Measurements from ENCODE around the gene UQCRHL.
"Not testable (repeated sequence)": the region's sequence is repeated elsewhere in the genome, so short reads cannot be mapped to it uniquely, and the experiment has no call there.

The UQCRHL gene

DNA sequence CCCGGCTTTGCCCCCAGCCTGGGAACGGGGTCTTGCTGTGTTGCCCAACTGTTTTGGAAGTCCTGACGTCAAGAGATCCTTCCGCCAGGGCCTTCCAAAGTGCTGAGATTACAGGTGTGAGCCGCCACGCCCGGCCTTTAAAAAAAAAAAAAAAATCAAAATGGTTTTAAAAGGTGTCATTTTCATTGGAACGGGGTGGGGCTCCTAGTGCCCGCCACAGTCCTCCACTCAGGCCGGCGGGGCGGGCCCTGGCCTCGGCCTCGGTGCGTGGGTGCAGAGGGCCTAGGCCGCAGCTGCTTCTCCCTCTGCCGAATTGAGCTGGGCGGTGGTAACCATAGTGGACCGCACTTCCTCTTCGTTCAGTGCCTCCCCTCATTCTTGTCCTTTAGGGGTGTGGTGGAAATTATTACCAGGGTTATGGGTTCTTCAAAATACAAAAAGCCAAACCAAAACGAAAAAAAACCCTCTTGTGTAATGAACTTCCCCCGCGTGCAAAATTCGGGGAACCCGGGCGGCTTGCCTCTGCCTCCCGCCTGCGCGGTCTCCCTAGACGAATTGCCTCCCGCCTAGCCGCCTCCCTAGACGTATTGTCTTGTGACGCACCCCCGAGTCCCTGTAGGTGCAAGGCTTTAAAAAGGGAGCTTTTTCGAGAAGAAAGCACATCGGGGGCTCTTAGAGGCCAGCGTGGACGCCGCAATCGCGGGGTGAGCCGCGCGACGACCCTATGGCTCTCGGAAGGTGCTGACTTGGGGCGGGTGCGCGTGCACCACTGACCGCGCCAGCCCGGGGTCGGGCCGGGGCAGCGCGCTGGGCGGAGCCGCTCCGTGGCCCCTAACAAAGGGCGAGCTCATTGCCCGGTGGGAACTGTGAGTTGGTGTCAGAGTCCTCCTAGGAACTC lies 29.6 kb upstream of the UQCRHL start:
- Mint-ChIP-seq H3K27me3 (ENCODE audit: low read depth, poor library complexity) (peaks cover 8% of the 10 kb centered on the region), H3K9me3 (peaks cover 20% of the 10 kb centered on the region), H3K36me3 (ENCODE audit: low read depth) (peaks cover 16% of the 10 kb centered on the region), H3K4me1 (peaks cover 20% of the 10 kb centered on the region), H3K4me3 (peak overlapping the region; percentile 94), H3K27ac (no peak overlapping the region)
- DNase-seq: no peak
- TF ChIP-seq, protein P1, sequence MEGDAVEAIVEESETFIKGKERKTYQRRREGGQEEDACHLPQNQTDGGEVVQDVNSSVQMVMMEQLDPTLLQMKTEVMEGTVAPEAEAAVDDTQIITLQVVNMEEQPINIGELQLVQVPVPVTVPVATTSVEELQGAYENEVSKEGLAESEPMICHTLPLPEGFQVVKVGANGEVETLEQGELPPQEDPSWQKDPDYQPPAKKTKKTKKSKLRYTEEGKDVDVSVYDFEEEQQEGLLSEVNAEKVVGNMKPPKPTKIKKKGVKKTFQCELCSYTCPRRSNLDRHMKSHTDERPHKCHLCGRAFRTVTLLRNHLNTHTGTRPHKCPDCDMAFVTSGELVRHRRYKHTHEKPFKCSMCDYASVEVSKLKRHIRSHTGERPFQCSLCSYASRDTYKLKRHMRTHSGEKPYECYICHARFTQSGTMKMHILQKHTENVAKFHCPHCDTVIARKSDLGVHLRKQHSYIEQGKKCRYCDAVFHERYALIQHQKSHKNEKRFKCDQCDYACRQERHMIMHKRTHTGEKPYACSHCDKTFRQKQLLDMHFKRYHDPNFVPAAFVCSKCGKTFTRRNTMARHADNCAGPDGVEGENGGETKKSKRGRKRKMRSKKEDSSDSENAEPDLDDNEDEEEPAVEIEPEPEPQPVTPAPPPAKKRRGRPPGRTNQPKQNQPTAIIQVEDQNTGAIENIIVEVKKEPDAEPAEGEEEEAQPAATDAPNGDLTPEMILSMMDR (IDR thresholded peaks at IDR 0.05): no peak

DNA sequence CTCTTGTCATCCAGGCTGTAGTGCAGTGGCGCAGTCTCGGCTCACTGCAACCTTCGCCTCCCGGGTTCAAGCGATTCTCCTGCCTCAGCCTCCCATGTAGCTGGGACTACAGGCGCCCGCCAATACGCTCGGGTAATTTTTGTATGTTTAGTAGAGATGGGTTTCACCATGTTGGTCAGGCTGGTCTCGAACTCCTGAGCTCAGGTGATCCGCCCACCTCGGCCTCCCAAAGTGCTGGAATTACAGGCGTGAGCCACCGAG lies 29.0 kb upstream of the UQCRHL start:
- not testable (repeated sequence) for DNase-seq; H3K27ac Mint-ChIP-seq; H3K27me3 Mint-ChIP-seq (ENCODE audit: low read depth, poor library complexity)
- peaks cover 26% of the 10 kb centered on the region for H3K9me3 Mint-ChIP-seq
- peaks cover 22% of the 10 kb centered on the region for H3K36me3 Mint-ChIP-seq (ENCODE audit: low read depth)
- H3K4me3 Mint-ChIP-seq: peak overlapping the region; percentile 94
- H3K4me1 Mint-ChIP-seq: peaks cover 26% of the 10 kb centered on the region

DNA sequence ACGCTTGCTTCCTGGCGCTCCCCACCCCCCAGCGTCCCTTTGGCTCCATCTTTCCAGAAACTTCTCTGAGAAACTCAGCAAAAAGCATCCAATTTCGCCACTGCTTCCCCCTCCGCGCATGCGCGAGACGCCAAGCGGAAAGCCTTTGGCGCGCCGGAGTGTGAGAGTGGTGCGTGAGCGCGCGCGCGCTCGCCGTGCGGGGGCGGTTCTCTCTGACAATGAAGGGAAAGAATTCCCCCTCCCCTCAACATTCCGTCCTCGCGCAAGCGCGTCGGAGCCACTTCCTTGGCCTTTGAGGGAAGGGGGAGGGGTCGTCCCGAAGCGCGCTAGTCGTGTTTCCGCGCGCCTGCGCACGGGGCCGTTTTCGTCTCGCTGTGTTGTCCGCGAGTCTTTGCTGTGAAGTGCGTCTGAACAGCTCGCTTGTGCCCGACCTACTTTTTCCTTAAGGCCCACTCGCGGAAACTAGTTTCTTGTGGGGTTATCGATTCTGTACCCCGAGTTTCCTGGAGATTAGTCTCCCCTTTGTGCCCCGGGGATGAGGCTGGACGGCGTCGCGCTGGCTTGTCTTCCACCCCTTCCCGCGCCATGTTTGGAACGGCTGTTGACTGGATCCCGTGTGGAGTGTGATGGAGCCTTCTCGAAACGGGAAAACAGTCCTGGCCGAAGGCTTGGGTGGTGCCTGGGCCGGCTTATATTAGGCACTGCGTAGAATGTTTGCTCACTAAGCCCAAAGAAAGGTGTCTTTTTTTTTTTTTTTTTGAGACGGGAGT lies 28.5 kb upstream of the UQCRHL start:
- peak; percentile 98 for DNase-seq
- TF ChIP-seq, protein P1 (IDR thresholded peaks at IDR 0.05): no peak
- Mint-ChIP-seq H3K27ac (peak overlapping the region; percentile 100), H3K36me3 (ENCODE audit: low read depth) (peaks cover 22% of the 10 kb centered on the region), H3K9me3 (peaks cover 26% of the 10 kb centered on the region), H3K27me3 (ENCODE audit: low read depth, poor library complexity) (peaks cover 12% of the 10 kb centered on the region), H3K4me1 (peaks cover 29% of the 10 kb centered on the region), H3K4me3 (peak overlapping the region; percentile 94)

DNA sequence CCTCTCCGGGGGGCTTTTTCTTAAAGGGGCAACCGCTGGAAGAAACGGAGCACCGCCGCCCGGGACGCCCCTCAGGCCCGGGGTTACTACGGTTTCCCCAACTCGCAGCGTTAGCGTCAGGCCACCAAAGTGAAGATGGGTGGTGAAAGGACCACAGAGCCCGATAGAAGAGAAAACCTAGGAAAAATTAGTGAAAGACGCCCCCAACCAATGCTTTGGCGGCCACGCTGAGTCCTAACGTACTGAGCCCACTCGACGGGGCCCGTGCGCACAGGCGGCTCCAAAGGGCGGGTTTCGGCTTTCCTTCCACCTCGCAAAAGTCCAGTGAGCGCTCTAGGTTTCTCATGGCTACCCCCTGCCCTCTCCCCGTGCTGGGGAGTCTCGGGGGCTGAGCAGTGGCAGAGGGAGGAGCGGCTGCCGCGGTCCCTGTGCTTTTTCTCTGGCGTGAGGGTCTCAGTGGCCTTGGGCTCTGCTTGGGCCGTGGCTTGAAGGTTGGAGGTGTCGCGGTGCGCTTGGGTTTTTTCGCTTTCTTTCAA lies 27.8 kb upstream of the UQCRHL start:
- H3K36me3 Mint-ChIP-seq (ENCODE audit: low read depth): peaks cover 24% of the 10 kb centered on the region
- peaks cover 26% of the 10 kb centered on the region for H3K9me3 Mint-ChIP-seq
- TF ChIP-seq, protein P1 (IDR thresholded peaks at IDR 0.05): no peak
- H3K27ac Mint-ChIP-seq: peak overlapping the region; percentile 100
- peaks cover 35% of the 10 kb centered on the region for H3K4me1 Mint-ChIP-seq
- H3K4me3 Mint-ChIP-seq: peak overlapping the region; percentile 94
- H3K27me3 Mint-ChIP-seq (ENCODE audit: low read depth, poor library complexity): peaks cover 12% of the 10 kb centered on the region
- no peak for DNase-seq

DNA sequence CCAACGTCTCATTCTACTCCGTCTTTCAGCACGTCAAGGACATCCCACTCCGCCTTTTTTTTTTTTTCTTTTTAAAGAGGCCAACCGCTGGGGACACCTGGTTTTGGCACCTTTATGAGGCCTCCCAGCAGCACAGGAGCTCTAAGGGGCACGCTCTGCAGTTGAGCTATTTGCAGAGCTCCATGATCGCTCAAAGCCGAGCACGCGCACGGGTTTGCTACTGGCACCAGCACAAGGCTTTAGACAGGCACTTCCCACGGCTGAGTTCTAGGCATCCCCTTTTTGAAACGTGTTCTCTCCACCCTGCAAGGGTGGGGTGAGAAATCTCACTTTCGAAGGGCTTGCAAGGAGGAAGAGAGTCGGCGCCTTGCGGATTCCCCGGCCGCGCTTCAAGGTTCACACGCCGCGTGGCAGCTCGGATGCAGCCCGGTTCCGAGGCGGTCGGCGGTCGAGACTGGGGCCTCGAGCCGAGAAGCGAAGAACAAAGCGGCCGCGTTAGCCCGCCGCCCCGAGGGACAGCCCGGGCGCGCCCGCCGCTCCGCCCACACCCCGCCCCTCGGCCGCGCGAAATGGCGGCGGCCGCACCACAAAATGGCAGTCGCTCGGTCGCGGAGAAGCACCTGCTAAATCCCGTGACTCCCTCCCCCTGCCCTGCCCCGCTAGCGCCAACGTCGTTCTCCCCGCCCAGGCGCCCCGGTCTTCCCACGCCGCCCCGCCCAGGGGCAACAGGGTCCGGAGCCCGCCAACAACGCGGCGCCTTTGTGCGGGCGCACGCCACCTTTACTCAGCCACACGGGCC lies 27.2 kb upstream of the UQCRHL start:
- TF ChIP-seq, protein P1 (IDR thresholded peaks at IDR 0.05): no peak
- Mint-ChIP-seq H3K36me3 (ENCODE audit: low read depth) (peaks cover 31% of the 10 kb centered on the region), H3K27ac (peak overlapping the region; percentile 100), H3K9me3 (peaks cover 26% of the 10 kb centered on the region), H3K27me3 (ENCODE audit: low read depth, poor library complexity) (peaks cover 12% of the 10 kb centered on the region), H3K4me1 (peaks cover 42% of the 10 kb centered on the region), H3K4me3 (peak overlapping the region; percentile 94)
- peak; percentile 88 for DNase-seq
